Lung microvascular endothelial cell (primary cell): ENCODE data around the gene SLC51A. TPM values are rescaled to one million over a fixed set of nuclear protein-coding genes. Genes with fewer than 3 reads are reported as not detected.
A peak's percentile ranks its signal among the peaks of the same experiment; 100 is the strongest.
"Not testable (repeated sequence)": the region's sequence is repeated elsewhere in the genome, so short reads cannot be mapped to it uniquely, and the experiment has no call there.

Experiments used
- DNase-seq, 2 donors: peaks; one replicate each; pipeline versions ENCODE4 v3.0.0 to v3.0.0-alpha.2; 2010; ENCODE audit warnings: low read depth in 2 of 2
- total RNA-seq: library from RNA; depleted of rRNA; stranded (reverse); fragments of >200 nt; gene quantifications from 2 replicates; pipeline ENCODE4 v1.2.1, GENCODE V29; 2014

SLC51A gene
- total RNA-seq, 1 donor from 2014 or later: not detected

DNA sequence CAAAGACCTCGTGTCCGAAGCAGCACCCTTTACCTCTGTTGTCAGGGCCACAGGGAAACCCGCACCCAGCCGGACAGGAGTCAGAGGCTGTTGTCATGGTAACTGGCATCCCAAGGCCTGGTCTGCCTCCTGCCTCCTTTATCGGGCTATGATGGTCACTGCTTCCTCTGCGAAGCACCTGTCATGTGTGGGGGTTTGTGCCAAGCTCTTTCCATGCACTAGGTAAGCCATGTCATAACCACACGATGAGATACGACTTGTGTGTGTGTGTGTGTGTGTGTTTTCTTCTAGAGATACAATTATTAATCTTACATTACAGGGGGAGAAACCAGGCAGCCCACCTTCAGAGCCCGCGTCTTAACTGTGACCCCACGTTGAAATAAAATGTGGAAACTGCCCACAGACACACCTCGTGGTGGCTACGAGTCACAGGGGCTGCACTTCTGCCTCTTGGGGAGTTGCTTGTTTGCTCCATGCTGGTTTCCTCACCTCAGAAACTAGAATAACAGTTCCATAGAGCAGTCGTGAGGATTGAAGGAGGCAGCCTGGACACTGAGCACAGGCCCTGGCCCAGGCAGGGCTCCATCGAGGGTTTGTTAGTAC is 23.1 kb upstream of the SLC51A start:
- no peak for DNase-seq

DNA sequence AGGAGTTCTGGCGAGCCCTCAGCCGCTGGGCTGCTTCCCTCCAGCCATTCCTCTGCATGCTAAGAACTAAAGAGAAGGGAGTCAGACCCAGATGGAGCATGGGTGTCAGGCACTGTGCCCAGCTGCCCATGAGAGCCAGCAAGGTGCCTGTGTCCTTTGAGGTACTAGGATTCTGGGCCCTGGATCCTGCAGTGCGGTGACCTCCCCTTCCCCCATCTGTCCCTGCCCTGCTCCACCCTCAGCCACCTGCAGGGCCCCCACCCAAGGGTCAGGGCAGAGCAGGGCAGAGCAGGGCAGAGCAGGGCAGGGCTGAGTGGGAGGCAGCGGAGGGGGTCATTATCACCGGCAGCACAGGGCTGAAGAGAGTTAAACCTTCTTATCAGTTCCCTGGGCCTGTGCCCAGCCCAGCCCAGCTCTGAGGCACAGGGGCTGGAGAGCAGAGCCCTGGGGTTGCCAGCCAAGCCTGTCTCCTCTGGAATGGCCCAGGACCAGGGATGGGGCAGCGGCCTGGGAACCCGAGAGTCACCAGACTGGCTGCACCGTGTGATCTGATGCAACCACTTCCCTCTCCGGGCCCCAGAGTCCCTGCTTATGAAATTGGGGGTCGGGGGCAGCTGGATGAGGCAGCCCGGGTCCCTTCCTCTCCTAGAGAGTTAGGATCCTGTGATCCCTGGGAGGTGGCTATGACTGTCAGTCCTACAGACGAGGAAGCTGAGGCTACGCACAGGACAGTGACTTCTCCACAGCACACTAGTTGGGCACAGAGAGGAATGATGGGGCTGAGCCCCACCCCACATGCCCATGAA is 22.4 kb upstream of the SLC51A start:
- no peak for DNase-seq

DNA sequence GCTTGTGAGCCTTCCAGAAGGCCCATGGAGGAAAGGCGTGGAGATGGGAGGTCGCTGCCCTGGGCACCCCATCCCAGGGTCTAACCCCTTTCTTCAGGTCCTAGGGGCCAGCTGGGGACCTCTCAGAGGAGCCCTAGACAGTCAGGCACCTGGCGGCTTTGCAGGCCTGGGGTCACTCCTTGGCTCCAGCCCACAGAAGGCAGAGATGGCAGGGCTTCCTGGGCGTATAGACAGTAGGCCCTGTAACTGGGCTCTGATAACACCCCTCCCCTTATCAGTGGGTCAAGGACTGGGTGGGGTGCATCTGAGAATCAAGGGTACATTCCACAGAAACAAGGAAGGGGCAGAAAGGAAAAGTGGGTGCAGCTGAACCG is 21.8 kb upstream of the SLC51A start:
- no peak for DNase-seq

DNA sequence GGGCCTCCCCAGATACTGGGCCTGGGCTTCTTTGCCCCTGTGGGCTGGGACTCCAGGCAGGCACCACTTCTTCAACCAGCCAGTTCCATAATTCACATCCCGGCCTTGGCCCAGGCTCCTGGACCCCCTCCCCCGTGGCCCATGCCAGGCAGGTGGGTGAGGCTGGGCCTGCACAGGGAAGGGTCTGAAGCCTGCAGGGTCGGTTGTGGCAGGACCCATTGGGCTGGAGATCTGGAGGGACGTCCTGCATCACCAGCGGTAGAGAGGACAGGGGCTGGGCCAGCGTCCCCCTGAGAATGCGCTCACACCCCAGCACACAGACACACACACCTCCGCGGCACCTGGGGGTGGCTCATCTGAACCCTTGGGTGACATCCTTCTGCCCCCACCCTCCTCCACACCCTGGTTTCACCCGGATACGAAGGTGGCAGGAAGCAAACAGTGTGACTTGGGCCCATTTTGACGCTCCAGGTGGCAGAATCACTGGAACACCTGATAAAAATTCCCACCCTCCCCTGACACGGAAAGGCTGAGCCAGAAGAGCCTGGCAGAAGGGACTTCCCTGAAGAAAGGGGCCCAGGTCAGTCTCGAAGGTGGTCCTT is 20.6 kb upstream of the SLC51A start:
- no peak for DNase-seq

- no peak for DNase-seq
Observed at GRCh38 chr3:196197524-196197923, 18.8 kb upstream of the SLC51A start.

GRCh38 chr3:196198081-196198675 is 18.2 kb upstream of the SLC51A start:
- DNase-seq: no peak

- DNase-seq: peak in 1 of 2 donors; percentile 16
Observed at GRCh38 chr3:196198771-196199753, 17.3 kb upstream of the SLC51A start.

GRCh38 chr3:196202516-196202970 is 13.8 kb upstream of the SLC51A start:
- peak in 1 of 2 donors; percentile 64 for DNase-seq

DNA sequence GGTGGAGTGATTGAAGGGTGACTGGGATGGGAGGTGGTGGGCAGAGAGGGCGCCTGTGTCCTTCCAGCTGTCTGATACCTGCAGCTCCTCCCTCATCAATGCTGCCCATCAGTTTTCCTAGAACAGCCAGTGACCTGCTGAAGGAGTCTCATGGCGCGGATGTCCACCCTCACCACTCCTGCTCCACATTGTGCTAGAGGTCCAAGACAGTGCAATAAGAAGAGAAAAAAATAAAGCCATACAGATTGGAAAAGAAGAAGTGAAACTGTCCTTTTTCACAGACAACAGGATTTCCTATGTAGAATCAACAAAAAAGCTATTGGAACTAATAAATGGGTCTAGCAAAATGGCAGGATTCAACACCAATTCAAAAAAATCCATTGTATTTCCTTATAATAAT is 12.5 kb upstream of the SLC51A start:
- DNase-seq: no peak

- not testable (repeated sequence) for DNase-seq
Observed at GRCh38 chr3:196205442-196206205, 10.7 kb upstream of the SLC51A start.

- peak in 1 of 2 donors; percentile 17 for DNase-seq
Observed at GRCh38 chr3:196207159-196207832, 9.0 kb upstream of the SLC51A start.

DNA sequence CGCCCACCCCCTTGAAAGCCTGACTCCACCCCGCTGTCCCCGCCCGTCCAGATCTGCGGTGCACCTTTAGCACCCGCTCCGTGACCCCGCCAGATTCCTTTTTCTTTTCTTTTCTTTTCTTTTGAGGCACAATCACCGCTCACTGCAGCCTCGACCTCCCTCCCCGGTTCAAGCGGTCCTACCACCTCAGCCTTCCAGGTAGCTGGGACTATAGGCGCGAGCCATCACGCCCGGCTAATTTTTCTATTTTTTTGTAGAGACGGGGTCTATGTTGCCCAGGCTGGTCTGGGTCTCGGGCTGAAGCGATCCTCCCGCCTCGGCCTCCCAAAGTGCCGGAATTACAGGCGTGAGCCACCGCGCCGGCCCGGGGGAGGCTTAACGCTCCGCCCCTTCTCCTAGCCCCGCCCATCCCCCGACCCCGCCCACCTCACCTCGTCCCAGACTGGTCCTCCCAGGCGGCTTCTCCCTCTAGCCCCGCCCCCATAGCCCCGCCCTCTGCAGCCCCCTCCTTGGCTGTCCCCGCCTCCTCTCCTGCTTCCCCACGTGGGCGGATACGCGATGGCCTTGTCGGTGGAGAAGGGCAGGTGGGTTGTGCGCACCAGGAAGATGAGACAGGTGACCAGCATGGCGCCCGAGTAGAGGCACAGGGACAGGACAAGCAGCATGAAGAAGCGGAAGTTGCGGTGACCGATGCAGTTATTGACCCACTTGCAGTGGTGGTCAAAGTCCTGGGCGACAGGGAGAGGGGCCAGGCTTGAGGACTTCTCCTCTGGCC is 8.3 kb upstream of the SLC51A start:
- DNase-seq: peak in 1 of 2 donors; percentile 53

DNA sequence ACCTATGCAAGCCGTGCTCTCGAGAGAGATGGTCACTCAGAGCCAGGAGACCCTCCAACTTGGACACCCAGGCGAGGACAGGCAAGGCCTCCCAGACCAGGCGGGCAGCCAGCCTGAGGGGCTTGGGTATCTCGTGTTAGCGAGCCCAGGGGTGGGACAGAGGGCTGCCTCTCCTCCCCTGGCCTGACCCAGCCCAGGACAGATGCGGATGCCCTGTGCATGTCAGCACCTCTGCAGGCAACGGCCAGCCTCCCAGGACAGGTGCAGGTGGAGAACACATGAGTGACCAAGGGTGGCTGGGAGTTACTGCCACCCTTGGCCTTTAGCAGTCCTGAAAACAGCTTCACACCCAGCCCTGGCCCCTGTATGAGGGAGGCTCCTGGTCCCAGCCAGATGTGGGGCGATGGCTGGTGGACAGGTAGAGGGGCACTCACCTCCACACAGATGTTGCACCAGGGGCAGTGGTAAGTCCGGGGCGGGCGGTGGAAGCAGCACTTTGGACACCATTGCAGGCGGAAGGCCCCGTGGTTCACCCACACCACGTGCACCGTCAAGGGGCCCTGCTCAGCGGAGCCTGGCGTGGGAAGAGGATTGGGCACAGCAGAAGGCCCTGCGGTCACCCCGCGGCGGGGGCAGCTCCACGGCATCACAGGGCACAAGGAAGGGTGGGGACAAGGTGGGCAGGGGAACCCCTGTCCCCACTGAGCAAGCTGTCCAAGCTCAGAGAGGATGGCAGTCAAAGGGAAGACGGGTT is 7.2 kb upstream of the SLC51A start:
- DNase-seq: no peak

- DNase-seq: not testable (repeated sequence)
Observed at GRCh38 chr3:196209944-196210672, 6.2 kb upstream of the SLC51A start.

DNA sequence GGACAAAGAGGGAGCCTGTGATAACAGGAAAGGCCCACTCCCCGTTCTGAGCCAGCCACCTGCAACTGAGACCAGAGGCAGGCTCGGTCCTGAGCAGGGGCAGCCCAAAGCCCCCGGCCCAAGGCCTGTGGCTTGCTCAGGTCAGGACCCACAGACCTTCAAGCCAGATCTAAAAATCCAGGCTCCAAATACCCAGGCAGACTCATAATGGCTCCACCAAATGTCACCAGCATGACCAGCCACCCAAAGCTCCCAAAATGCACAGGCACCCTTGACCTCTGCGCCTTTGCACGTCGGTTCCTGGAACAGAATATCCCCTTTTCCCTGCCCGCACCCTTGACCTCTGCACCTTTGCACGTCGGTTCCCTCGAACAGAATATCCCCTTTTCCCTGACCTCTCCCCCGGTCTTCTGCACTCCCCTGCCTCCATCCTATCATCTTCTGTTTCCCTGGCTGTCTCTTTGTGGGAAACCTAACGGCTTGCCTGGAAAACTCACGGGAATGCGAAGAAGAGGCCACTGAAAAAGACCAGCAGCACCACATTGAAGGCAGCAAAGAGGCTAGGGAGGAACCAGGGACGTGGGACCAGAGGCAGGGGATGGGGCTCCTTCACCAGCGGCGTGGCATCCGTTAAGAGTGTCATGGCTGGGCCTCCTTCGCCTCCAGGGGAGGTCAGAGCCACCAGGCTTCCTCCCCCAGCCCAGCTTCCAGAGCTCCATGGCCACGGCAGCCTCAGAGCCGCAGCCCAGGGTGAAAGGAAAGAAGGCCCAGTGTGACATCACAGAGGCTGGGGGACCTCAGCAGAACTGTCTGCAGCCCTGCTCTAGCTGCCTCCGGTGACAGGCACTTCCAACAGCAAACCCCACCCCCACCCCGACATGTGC is 5.4 kb upstream of the SLC51A start, which contains the start of gene ZDHHC19:
Gene ZDHHC19 (minus strand): TSS at position 728 of the 884 bp plus-strand sequence. CDS start 85 bp downstream, at position 643.
- no peak for DNase-seq

DNA sequence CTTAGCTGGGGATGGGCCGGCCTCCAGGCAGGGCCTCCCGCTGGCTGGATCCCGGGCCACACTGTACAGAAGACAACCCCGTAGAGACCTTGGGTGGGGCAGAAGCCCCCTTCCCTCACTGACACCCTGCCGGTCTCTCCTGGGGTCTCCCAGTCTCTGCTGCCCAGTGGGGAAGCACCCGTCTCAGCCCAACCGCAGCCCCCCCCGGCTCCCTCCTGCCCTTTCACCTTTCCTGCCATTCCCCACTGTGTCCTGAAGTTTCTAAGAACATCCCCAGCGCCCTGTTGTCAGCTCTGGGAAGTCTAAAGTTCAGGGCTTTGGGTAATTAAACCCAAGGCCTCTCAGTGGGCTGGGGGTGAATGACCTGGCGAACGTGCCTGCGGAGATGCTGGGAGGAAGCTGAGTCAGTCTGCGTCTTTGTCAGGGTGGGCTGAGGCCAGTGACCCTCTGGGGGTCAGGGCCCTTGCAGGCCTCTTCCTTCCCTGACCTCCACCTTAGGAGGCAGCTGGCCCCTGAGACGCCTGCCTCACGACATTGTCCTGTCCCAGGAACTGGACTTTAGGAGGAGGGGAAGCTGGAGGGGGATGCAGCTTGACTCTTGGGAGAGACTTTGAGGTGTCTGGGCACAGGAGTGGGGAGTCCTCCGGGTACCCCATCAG is 1.4 kb upstream of the SLC51A start:
- no peak for DNase-seq
